Ovary (tissue), 3 donors: ENCODE measurements around the gene CSTPP1.

Experiments
- POLR2A ChIP-seq: fragments of 450-650 bp; IDR thresholded peaks from one replicate; pipeline ENCODE4 v1.6.1; 2017; ENCODE audit warnings: antibody characterized with exemption, mild to moderate bottlenecking, moderate library complexity
- TF ChIP-seq, protein P1 (sequence below), 3 donors: fragments of 450-650 bp in 2 of 3; fragments of 200-600 bp in 1 of 3; IDR thresholded peaks; one replicate each; pipeline versions ENCODE4 v1.5.1 to v1.8.0; 2016 to 2022; ENCODE audit warnings: antibody characterized with exemption in 3 of 3, mild to moderate bottlenecking in 1 of 3
- donor health status: DM: no; HTN: no; CAD: no.

DNA sequence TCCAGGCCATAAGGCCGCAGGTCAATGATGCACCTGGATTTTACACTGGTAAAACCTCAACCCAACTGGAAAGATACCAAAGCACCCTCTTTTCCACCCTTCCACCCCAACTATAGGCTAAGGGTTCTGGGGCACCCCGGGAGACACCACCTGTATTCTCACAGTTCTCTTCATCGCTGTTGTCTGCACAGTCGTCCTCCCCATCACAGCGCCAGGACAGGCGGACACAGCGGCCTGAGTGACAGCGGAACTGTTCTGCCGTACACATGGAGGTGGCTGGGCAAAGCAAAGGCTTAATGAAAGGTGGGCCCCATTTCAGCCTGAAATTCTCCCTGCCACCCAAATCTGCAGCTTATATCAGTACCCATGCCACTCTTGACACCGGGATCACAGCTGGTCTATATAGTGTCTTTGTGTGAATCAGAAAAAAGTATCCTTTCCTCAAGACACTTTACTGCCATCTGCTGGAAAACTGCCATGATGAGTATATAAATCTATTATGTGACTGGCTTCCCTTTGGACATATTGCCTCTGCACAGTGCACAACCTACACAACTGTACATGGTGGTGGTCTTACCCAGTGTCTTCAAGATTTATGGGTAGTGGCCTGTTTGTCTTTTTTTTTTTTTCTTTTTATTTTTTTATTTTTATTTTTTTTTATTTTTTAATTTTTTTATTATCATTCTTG is 39.7 kb upstream of the CSTPP1 start:
- TF ChIP-seq, protein P1, sequence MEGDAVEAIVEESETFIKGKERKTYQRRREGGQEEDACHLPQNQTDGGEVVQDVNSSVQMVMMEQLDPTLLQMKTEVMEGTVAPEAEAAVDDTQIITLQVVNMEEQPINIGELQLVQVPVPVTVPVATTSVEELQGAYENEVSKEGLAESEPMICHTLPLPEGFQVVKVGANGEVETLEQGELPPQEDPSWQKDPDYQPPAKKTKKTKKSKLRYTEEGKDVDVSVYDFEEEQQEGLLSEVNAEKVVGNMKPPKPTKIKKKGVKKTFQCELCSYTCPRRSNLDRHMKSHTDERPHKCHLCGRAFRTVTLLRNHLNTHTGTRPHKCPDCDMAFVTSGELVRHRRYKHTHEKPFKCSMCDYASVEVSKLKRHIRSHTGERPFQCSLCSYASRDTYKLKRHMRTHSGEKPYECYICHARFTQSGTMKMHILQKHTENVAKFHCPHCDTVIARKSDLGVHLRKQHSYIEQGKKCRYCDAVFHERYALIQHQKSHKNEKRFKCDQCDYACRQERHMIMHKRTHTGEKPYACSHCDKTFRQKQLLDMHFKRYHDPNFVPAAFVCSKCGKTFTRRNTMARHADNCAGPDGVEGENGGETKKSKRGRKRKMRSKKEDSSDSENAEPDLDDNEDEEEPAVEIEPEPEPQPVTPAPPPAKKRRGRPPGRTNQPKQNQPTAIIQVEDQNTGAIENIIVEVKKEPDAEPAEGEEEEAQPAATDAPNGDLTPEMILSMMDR (IDR thresholded peaks at IDR 0.05), result no peak
- TF ChIP-seq POLR2A, result no peak
